SK-N-SH treated with all-trans-retinoic acid at 6 μM for 48 hours (cell line): ENCODE measurements around the gene SIGLEC5.
"Not testable (repeated sequence)": the region's sequence is repeated elsewhere in the genome, so short reads cannot be mapped to it uniquely, and the experiment has no call there.

Experiments
- ATAC-seq: fragments of 200-7000 bp; cut with Tn5 transposase; 3 replicates; pipeline ENCODE4 v1.9.1; 2020; ENCODE audit warnings: mild to moderate bottlenecking, moderate library complexity
- CSDC2 ChIP-seq: fragments of 250-450 bp; sonication (Bioruptor Pico); IDR thresholded peaks from 2 replicates; pipeline ENCODE4 v1.5.0; 2020; ENCODE audit warnings: mild to moderate bottlenecking, moderate library complexity
- ESRRG ChIP-seq: fragments of 250-450 bp; sonication (Bioruptor Pico); IDR thresholded peaks from 2 replicates; pipeline ENCODE4 v1.6.1; 2021; ENCODE audit warnings: mild to moderate bottlenecking
- GLIS3 ChIP-seq: fragments of 250-450 bp; sonication (Bioruptor Pico); IDR thresholded peaks from 2 replicates; pipeline ENCODE4 v1.5.0; 2020; ENCODE audit warnings: mild to moderate bottlenecking, moderate library complexity
- ISL1 ChIP-seq: fragments of 250-450 bp; sonication (Bioruptor Pico); IDR thresholded peaks from 2 replicates; pipeline ENCODE4 v2.1.2; 2022; ENCODE audit warnings: mild to moderate bottlenecking, moderate library complexity
- OSR1 ChIP-seq: fragments of 250-450 bp; sonication (Bioruptor Pico); IDR thresholded peaks from 2 replicates; pipeline ENCODE4 v1.8.0; 2022; ENCODE audit warnings: moderate library complexity, mild to moderate bottlenecking, inconsistent platforms
- PPARA ChIP-seq: fragments of 250-450 bp; sonication (Bioruptor Pico); IDR thresholded peaks from 2 replicates; pipeline ENCODE4 v1.5.0; 2020; ENCODE audit warnings: mild to moderate bottlenecking, borderline replicate concordance
- RARB ChIP-seq: fragments of 250-450 bp; sonication (Bioruptor Pico); IDR thresholded peaks from 2 replicates; pipeline ENCODE4 v1.8.0; 2021; ENCODE audit warnings: mild to moderate bottlenecking, moderate library complexity
- SNAI2 ChIP-seq: fragments of 250-450 bp; sonication (Bioruptor Pico); IDR thresholded peaks from 2 replicates; pipeline ENCODE4 v1.5.0; 2020; ENCODE audit warnings: mild to moderate bottlenecking, moderate library complexity
- TCF4 ChIP-seq: fragments of 250-450 bp; sonication (Bioruptor Pico); IDR thresholded peaks from 2 replicates; pipeline ENCODE4 v1.8.0; 2021; ENCODE audit warnings: mild to moderate bottlenecking, moderate library complexity, borderline replicate concordance
- TOX ChIP-seq: fragments of 250-450 bp; sonication (Bioruptor Pico); IDR thresholded peaks from 2 replicates; pipeline ENCODE4 v1.8.0; 2021; ENCODE audit warnings: mild to moderate bottlenecking, moderate library complexity, borderline replicate concordance
- ZC3H10 ChIP-seq: fragments of 250-450 bp; sonication (Bioruptor Pico); IDR thresholded peaks from 2 replicates; pipeline ENCODE4 v1.5.1; 2021; ENCODE audit warnings: mild to moderate bottlenecking, moderate library complexity
- ZFP3 ChIP-seq: fragments of 250-450 bp; sonication (Bioruptor Pico); IDR thresholded peaks from 2 replicates; pipeline ENCODE4 v1.5.0; 2020; ENCODE audit warnings: mild to moderate bottlenecking, moderate library complexity
- ZFP30 ChIP-seq: fragments of 450-650 bp; formaldehyde crosslinking; IDR thresholded peaks from 2 replicates; pipeline ENCODE4 v1.5.0; 2022; ENCODE audit warnings: mild to moderate bottlenecking, moderate library complexity
- ZNF565 ChIP-seq: fragments of 450-650 bp; formaldehyde crosslinking; conservative IDR thresholded peaks from 2 replicates; pipeline ENCODE4 v1.5.0; 2020; ENCODE audit warnings: low read depth, mild to moderate bottlenecking, moderate library complexity
- ZNF70 ChIP-seq: fragments of 450-650 bp; formaldehyde crosslinking; IDR thresholded peaks from 2 replicates; pipeline ENCODE4 v1.5.0; 2020; ENCODE audit warnings: mild to moderate bottlenecking, moderate library complexity
- ZNF8 ChIP-seq: fragments of 450-650 bp; formaldehyde crosslinking; IDR thresholded peaks from 2 replicates; pipeline ENCODE4 v1.5.0; 2020; ENCODE audit warnings: mild to moderate bottlenecking, moderate library complexity
- TF ChIP-seq, protein P1 (sequence below): fragments of 250-450 bp; sonication (Bioruptor Pico); IDR thresholded peaks from 2 replicates; pipeline ENCODE4 v1.5.1; 2021; ENCODE audit warnings: mild to moderate bottlenecking, moderate library complexity
- TF ChIP-seq, protein P2 (sequence below): fragments of 250-450 bp; sonication (Bioruptor Pico); IDR thresholded peaks from 2 replicates; pipeline ENCODE4 v1.5.0; 2020; ENCODE audit warnings: mild to moderate bottlenecking, moderate library complexity
- TF ChIP-seq, protein P3 (sequence below): fragments of 250-450 bp; sonication (Bioruptor Pico); IDR thresholded peaks from 2 replicates; pipeline ENCODE4 v1.8.0; 2020; ENCODE audit warnings: mild to moderate bottlenecking, moderate library complexity, borderline replicate concordance
- TF ChIP-seq, protein P4 (sequence below): fragments of 250-450 bp; sonication (Bioruptor Pico); IDR thresholded peaks from 2 replicates; pipeline ENCODE4 v1.5.1; 2020; ENCODE audit warnings: low read depth, mild to moderate bottlenecking, moderate library complexity
- TF ChIP-seq, protein P5 (sequence below): fragments of 250-450 bp; sonication (Bioruptor Pico); IDR thresholded peaks from 2 replicates; pipeline ENCODE4 v1.8.0; 2021; ENCODE audit warnings: low read depth, mild to moderate bottlenecking, moderate library complexity, borderline replicate concordance

SIGLEC5 gene, protein sequence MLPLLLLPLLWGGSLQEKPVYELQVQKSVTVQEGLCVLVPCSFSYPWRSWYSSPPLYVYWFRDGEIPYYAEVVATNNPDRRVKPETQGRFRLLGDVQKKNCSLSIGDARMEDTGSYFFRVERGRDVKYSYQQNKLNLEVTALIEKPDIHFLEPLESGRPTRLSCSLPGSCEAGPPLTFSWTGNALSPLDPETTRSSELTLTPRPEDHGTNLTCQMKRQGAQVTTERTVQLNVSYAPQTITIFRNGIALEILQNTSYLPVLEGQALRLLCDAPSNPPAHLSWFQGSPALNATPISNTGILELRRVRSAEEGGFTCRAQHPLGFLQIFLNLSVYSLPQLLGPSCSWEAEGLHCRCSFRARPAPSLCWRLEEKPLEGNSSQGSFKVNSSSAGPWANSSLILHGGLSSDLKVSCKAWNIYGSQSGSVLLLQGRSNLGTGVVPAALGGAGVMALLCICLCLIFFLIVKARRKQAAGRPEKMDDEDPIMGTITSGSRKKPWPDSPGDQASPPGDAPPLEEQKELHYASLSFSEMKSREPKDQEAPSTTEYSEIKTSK

DNA sequence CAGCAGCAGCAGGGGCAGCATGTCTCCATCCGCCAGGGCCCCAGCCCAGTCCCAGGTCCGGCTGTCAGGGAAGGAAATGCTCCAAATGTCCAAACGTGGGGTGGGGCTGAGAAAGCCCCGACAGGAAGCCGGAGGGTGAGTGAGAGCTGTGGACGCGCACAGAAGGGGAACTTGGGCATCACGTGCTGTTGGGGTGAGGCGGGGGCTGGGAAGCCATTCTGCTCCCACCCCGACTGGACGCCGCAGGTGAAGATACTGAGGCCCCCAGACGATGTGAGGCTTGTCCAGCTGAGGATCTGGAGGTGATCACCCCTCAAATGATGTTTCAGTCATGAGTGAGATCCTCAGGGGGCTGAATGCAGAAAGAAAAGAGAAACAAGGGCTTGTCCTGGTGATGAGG, at the start of gene SIGLEC5:
SIGLEC5 (minus strand) TSS at position 87 of the 400 bp plus-strand sequence; CDS start at position 21, 66 bp downstream.
- ATAC-seq = not testable (repeated sequence)

DNA sequence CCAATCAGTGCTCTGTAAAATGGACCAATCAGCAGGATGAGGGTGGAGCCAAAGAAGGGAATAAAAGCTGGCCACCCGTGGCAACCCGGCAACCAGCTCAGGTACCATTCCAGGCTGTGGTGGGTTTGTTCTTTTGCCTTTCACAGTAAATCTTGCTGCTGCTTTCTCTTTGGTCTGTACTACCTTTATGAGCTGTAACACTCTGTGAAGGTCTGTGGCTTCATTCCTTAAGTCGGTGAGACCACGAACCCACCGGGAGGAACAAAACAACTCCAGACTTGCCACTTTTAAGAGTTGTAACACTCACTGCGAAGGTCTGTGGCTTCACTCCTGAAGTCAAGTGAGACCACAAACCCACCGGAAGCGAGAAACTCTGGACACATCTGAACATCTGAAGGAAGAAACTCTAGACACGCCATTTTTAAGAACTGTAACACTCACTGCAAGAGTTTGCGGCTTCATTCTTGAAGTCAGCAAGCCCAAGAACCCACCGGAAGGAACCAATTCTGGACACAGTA, 46.4 kb upstream of the SIGLEC5 start:
- ATAC-seq = no peak
- TF ChIP-seq ESRRG (no peak), RARB (CRISPR knock-in tag) (no peak), PPARA (CRISPR knock-in tag) (no peak), TCF4 (no peak), ZNF70 (CRISPR knock-in tag) (no peak), SNAI2 (CRISPR knock-in tag) (no peak), ISL1 (CRISPR knock-in tag) (no peak), ZFP30 (no peak), OSR1 (CRISPR knock-in tag) (no peak), ZFP3 (CRISPR knock-in tag) (no peak), ZC3H10 (CRISPR knock-in tag) (no peak), GLIS3 (no peak), CSDC2 (CRISPR knock-in tag) (no peak), ZNF565 (CRISPR knock-in tag) (no peak)
- TF ChIP-seq, protein P1, sequence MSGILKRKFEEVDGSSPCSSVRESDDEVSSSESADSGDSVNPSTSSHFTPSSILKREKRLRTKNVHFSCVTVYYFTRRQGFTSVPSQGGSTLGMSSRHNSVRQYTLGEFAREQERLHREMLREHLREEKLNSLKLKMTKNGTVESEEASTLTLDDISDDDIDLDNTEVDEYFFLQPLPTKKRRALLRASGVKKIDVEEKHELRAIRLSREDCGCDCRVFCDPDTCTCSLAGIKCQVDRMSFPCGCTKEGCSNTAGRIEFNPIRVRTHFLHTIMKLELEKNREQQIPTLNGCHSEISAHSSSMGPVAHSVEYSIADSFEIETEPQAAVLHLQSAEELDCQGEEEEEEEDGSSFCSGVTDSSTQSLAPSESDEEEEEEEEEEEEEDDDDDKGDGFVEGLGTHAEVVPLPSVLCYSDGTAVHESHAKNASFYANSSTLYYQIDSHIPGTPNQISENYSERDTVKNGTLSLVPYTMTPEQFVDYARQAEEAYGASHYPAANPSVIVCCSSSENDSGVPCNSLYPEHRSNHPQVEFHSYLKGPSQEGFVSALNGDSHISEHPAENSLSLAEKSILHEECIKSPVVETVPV (CRISPR knock-in tag) = no peak
- TF ChIP-seq, protein P2, sequence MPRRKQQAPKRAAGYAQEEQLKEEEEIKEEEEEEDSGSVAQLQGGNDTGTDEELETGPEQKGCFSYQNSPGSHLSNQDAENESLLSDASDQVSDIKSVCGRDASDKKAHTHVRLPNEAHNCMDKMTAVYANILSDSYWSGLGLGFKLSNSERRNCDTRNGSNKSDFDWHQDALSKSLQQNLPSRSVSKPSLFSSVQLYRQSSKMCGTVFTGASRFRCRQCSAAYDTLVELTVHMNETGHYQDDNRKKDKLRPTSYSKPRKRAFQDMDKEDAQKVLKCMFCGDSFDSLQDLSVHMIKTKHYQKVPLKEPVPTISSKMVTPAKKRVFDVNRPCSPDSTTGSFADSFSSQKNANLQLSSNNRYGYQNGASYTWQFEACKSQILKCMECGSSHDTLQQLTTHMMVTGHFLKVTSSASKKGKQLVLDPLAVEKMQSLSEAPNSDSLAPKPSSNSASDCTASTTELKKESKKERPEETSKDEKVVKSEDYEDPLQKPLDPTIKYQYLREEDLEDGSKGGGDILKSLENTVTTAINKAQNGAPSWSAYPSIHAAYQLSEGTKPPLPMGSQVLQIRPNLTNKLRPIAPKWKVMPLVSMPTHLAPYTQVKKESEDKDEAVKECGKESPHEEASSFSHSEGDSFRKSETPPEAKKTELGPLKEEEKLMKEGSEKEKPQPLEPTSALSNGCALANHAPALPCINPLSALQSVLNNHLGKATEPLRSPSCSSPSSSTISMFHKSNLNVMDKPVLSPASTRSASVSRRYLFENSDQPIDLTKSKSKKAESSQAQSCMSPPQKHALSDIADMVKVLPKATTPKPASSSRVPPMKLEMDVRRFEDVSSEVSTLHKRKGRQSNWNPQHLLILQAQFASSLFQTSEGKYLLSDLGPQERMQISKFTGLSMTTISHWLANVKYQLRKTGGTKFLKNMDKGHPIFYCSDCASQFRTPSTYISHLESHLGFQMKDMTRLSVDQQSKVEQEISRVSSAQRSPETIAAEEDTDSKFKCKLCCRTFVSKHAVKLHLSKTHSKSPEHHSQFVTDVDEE (CRISPR knock-in tag) = no peak
- TF ChIP-seq, protein P3, sequence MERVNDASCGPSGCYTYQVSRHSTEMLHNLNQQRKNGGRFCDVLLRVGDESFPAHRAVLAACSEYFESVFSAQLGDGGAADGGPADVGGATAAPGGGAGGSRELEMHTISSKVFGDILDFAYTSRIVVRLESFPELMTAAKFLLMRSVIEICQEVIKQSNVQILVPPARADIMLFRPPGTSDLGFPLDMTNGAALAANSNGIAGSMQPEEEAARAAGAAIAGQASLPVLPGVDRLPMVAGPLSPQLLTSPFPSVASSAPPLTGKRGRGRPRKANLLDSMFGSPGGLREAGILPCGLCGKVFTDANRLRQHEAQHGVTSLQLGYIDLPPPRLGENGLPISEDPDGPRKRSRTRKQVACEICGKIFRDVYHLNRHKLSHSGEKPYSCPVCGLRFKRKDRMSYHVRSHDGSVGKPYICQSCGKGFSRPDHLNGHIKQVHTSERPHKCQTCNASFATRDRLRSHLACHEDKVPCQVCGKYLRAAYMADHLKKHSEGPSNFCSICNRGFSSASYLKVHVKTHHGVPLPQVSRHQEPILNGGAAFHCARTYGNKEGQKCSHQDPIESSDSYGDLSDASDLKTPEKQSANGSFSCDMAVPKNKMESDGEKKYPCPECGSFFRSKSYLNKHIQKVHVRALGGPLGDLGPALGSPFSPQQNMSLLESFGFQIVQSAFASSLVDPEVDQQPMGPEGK = no peak

DNA sequence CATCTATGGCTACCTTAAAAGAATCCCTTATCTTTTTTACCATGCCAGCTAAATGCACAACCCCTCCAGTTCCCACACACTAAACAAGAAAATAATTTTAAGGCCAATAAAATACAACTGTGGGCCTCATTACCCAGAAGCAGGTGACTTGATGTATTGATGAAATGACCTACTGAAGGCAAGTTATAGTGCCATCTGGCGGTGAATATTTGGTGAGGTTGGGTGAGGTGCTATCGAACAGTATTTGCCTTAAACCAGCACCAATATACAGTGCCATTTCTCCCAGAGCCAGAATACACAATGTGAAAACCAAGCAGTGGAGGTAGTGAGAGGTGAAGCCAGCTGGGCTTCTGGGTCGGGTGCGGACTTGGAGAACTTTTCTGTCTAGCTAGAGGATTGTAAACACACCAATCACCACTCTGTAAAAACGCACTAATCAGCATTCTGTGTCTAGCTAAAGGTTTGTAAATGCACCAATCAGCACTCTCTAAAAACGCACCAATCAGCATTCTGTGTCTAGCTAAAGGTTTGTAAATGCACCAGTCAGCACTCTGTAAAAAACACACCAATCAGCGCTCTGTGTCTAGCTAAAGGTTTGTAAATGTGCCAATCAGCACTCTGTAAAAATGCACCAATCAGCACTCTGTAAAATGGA, 45.8 kb upstream of the SIGLEC5 start:
- peak; percentile 69; the same call in 2 of the 3 replicates for ATAC-seq

DNA sequence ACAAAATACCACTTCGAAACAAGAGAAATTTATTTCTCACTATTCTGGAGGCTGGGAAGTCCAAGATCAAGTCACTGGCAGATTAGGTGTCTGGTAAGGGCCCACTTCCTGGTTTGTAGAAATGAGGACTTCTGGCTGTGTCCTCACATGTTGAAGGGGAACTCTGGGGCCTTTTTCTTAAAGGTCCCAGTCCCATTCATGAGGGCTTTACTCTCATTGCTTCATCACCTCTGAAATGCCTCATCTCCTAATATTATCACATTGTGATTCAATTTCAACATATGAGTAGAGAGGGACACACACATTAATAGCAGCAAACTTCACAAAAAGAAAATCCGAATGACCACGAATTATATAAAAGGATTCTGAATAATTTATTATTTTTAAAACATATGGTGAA, 38.0 kb upstream of the SIGLEC5 start:
- no peak for ATAC-seq
- TF ChIP-seq OSR1 (CRISPR knock-in tag) (no peak), ZNF70 (CRISPR knock-in tag) (no peak), CSDC2 (CRISPR knock-in tag) (no peak), ZFP30 (no peak), ZNF8 (CRISPR knock-in tag) (no peak), TOX (CRISPR knock-in tag) (no peak)
- TF ChIP-seq, protein P4, sequence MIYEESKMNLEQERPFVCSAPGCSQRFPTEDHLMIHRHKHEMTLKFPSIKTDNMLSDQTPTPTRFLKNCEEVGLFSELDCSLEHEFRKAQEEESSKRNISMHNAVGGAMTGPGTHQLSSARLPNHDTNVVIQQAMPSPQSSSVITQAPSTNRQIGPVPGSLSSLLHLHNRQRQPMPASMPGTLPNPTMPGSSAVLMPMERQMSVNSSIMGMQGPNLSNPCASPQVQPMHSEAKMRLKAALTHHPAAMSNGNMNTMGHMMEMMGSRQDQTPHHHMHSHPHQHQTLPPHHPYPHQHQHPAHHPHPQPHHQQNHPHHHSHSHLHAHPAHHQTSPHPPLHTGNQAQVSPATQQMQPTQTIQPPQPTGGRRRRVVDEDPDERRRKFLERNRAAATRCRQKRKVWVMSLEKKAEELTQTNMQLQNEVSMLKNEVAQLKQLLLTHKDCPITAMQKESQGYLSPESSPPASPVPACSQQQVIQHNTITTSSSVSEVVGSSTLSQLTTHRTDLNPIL = no peak
- TF ChIP-seq, protein P3 = no peak
- TF ChIP-seq, protein P5, sequence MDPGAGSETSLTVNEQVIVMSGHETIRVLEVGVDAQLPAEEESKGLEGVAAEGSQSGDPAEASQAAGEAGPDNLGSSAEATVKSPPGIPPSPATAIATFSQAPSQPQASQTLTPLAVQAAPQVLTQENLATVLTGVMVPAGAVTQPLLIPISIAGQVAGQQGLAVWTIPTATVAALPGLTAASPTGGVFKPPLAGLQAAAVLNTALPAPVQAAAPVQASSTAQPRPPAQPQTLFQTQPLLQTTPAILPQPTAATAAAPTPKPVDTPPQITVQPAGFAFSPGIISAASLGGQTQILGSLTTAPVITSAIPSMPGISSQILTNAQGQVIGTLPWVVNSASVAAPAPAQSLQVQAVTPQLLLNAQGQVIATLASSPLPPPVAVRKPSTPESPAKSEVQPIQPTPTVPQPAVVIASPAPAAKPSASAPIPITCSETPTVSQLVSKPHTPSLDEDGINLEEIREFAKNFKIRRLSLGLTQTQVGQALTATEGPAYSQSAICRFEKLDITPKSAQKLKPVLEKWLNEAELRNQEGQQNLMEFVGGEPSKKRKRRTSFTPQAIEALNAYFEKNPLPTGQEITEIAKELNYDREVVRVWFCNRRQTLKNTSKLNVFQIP (CRISPR knock-in tag) = no peak
- TF ChIP-seq, protein P2 (CRISPR knock-in tag) = no peak
